MM.1S (cell line): ENCODE data around the gene ZNHIT3.
"Not testable (repeated sequence)": the region's sequence is repeated elsewhere in the genome, so short reads cannot be mapped to it uniquely, and the experiment has no call there.

Experiments
- CTCF ChIP-seq: fragments of 300-600 bp; sonication (generic); IDR thresholded peaks from 2 replicates; pipeline ENCODE4 v1.5.1; 2016; ENCODE audit warnings: antibody characterized with exemption, low read length, mixed read lengths
- EZH2 ChIP-seq: fragments of 300-600 bp; sonication (generic); optimal IDR thresholded peaks from 2 replicates; pipeline ENCODE3; 2017; ENCODE audit warnings: low read depth, mild to moderate bottlenecking, antibody characterized with exemption, low read length, mixed read lengths
- EZH2phosphoT487 ChIP-seq: fragments of 300-600 bp; sonication (generic); IDR thresholded peaks from 2 replicates; pipeline ENCODE4 v1.6.1; 2018; ENCODE audit warnings: antibody characterized with exemption, low read length

- TF ChIP-seq CTCF, EZH2, EZH2phosphoT487: not testable (repeated sequence)
Measured at GRCh38 chr17:36484021-36484420, 2.5 kb upstream of the ZNHIT3 start.
